ENCODE results near the gene GJB3.

GJB3 gene

GRCh38 chr1:34785875-34786470, 5.0 kb downstream of the GJB3 start:
- no peak overlapping the region for H2AFZ ChIP-seq (ENCODE audit: low read depth, low read length)
- no peak overlapping the region for H2AK5ac ChIP-seq (ENCODE audit: low read length, severe bottlenecking)
- no peak overlapping the region for H3K14ac ChIP-seq (ENCODE audit: low read length in 2 of 2)
- no peak overlapping the region for H2BK5ac ChIP-seq (ENCODE audit: low read depth, low read length, poor library complexity, severe bottlenecking)
- no peak overlapping the region for H2BK120ac ChIP-seq (ENCODE audit: low read depth, low read length)
- no peaks in the 10 kb centered on the region for H3K79me1 ChIP-seq (replicated peaks; ENCODE audit: low read length, poor library complexity, severe bottlenecking)
- no peak overlapping the region for H2BK12ac ChIP-seq (ENCODE audit: low read length in 2 of 2)
- no peak overlapping the region for H3K4me3 ChIP-seq (ENCODE audit: insufficient read depth in 1 of 2, low read depth in 1 of 2, low read length in 2 of 2)
- H3K27me3 ChIP-seq (ENCODE audit: control insufficient read depth in 1 of 2, insufficient read depth in 1 of 2, low read length in 2 of 2): peaks cover 20 to 74% of the 10 kb centered on the region in 2 experiments
- no peak overlapping the region for H3K18ac ChIP-seq (ENCODE audit: low read depth in 1 of 2, low read length in 2 of 2)
- H3K4me2 ChIP-seq (ENCODE audit: low read length, poor library complexity, severe bottlenecking): no peak overlapping the region
- no peak overlapping the region for H4K91ac ChIP-seq (ENCODE audit: low read length)
- peaks cover 5% of the 10 kb centered on the region for H3K9me3 ChIP-seq (ENCODE audit: control insufficient read depth, low read length)
- H3K4me1 ChIP-seq (ENCODE audit: control insufficient read depth, insufficient read depth, low read depth, low read length): peaks cover 8% of the 10 kb centered on the region
- H3K36me3 ChIP-seq (ENCODE audit: control insufficient read depth in 1 of 2, insufficient read depth in 2 of 2, low read depth in 1 of 2, low read length in 2 of 2): no peaks in the 10 kb centered on the region
- no peak overlapping the region for H3K9ac ChIP-seq (ENCODE audit: low read length)
- H4K8ac ChIP-seq (ENCODE audit: low read length): no peak overlapping the region
- H3K23ac ChIP-seq (ENCODE audit: low read length in 2 of 2): no peak overlapping the region
- no peak overlapping the region for H3K4ac ChIP-seq (ENCODE audit: low read depth in 1 of 2, low read length in 2 of 2)
- WGBS: 60% methylated on average over 3 of the region's 4 CpGs
- H2BK15ac ChIP-seq (ENCODE audit: low read depth, poor library complexity, severe bottlenecking): no peak overlapping the region
- H3K27ac ChIP-seq (ENCODE audit: low read length, poor library complexity, severe bottlenecking): no peak overlapping the region
- no peak for DNase-seq

DNA sequence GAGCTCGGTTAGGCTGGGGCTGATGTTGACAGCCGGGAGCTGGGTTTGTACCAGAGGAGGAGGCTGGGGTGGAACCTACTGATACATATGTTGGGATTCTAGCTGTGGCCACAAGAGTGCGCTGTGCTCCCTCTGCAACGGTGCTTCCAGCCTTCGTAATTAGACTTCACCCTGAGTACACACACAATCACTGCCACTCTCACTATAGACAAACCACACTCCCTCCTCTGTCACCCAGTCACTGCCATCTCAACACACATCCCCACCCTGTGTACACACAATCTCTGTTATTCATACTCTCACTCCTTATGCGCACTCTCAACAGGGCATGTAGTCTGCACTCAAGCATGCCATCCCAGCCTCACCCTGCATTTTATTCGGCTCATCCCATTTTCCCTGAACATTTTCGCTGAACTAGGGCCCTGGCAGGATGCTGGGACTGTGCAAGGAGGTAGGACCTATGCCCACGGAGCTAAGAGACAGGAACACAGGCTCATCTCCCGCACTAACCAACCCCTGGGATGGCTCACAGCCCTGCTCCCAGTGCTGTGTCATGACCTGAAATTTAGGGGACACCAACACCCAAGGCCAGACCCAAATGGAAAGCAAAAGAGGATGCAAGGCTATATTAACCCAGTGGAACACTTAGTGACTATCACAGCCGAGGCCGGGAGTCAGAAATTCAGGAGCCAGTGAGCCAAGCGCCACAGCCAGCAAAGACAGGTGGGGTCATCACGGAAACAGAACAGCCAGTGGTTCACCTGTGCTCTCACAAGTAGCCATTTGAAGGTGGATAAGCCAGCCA, 5.7 kb downstream of the GJB3 start:
- H2AFZ ChIP-seq (ENCODE audit: low read depth, low read length): no peak overlapping the region
- H2BK15ac ChIP-seq (ENCODE audit: low read depth, poor library complexity, severe bottlenecking): no peak overlapping the region
- 52% methylated on average over 14 of the region's 14 CpGs for WGBS
- peaks cover 18 to 76% of the 10 kb centered on the region in 2 experiments for H3K27me3 ChIP-seq (ENCODE audit: control insufficient read depth in 1 of 2, insufficient read depth in 1 of 2, low read length in 2 of 2)
- no peak overlapping the region for H3K4me3 ChIP-seq (ENCODE audit: insufficient read depth in 1 of 2, low read depth in 1 of 2, low read length in 2 of 2)
- H2BK5ac ChIP-seq (ENCODE audit: low read depth, low read length, poor library complexity, severe bottlenecking): no peak overlapping the region
- H4K91ac ChIP-seq (ENCODE audit: low read length): no peak overlapping the region
- no peaks in the 10 kb centered on the region for H3K79me1 ChIP-seq (replicated peaks; ENCODE audit: low read length, poor library complexity, severe bottlenecking)
- peak overlapping the region; percentile 7 for H4K8ac ChIP-seq (ENCODE audit: low read length)
- no peak overlapping the region for H2AK5ac ChIP-seq (ENCODE audit: low read length, severe bottlenecking)
- no peaks in the 10 kb centered on the region for H3K36me3 ChIP-seq (ENCODE audit: control insufficient read depth in 1 of 2, insufficient read depth in 2 of 2, low read depth in 1 of 2, low read length in 2 of 2)
- H3K4me1 ChIP-seq (ENCODE audit: control insufficient read depth, insufficient read depth, low read depth, low read length): peaks cover under 1% of the 10 kb centered on the region
- no peak overlapping the region for H3K18ac ChIP-seq (ENCODE audit: low read depth in 1 of 2, low read length in 2 of 2)
- H3K4ac ChIP-seq (ENCODE audit: low read depth in 1 of 2, low read length in 2 of 2): no peak overlapping the region
- peak; percentile 61 for DNase-seq
- no peak overlapping the region for H3K4me2 ChIP-seq (ENCODE audit: low read length, poor library complexity, severe bottlenecking)
- no peak overlapping the region for H2BK12ac ChIP-seq (ENCODE audit: low read length in 2 of 2)
- H3K14ac ChIP-seq (ENCODE audit: low read length in 2 of 2): no peak overlapping the region
- H3K9ac ChIP-seq (ENCODE audit: low read length): no peak overlapping the region
- no peak overlapping the region for H3K27ac ChIP-seq (ENCODE audit: low read length, poor library complexity, severe bottlenecking)
- H2BK120ac ChIP-seq (ENCODE audit: low read depth, low read length): no peak overlapping the region
- peaks cover 5% of the 10 kb centered on the region for H3K9me3 ChIP-seq (ENCODE audit: control insufficient read depth, low read length)
- H3K23ac ChIP-seq (ENCODE audit: low read length in 2 of 2): no peak overlapping the region

DNA sequence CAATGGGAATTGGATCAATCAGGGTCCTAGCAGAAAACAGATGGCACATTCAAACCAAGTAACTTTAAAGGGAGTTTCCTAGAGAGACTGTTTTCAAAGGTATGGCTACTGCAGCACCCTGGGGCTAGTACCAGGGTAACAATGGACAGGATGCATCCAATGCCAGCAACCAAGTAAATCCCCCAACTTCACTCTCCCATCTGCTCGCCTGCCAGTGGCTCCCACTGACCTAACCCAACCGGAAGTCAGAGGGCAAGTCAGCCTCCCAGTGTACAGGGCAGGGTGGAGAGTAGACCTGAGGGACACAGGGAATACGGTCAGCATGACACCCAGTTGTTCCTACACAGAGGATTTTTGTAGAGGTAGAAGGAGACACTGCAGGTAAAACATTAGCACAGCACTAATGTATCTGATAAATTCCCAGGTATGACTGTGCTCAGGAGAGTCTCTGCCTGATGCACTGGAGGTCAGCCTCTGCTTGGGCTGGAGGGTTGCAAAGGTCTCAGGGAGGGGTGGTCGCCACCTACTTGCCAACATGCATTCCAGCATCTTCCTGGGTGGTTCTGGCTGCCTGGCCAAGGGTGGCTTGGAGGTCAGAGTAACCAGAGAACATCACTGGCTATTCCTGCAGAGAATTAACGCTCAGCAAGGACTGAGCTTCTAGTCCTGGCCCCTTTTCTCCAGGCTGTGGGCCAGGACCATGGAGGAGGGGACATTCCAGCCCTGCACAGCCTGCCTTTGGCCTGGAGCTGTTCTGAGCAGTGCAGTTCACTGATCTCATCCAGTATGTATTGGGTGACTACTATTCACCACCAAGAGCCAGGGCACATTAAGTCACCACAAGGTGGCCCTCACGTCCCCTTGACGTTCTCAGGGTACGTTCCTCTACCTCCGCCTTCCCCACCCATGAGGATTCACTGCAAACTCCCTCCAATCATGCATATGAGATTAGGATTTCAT, 6.7 kb downstream of the GJB3 start:
- no peak overlapping the region for H3K23ac ChIP-seq (ENCODE audit: low read length in 2 of 2)
- no peak overlapping the region for H4K8ac ChIP-seq (ENCODE audit: low read length)
- peaks cover 17 to 76% of the 10 kb centered on the region in 2 experiments for H3K27me3 ChIP-seq (ENCODE audit: control insufficient read depth in 1 of 2, insufficient read depth in 1 of 2, low read length in 2 of 2)
- no peak overlapping the region for H3K4me3 ChIP-seq (ENCODE audit: insufficient read depth in 1 of 2, low read depth in 1 of 2, low read length in 2 of 2)
- no peak overlapping the region for H3K18ac ChIP-seq (ENCODE audit: low read depth in 1 of 2, low read length in 2 of 2)
- no peaks in the 10 kb centered on the region for H3K36me3 ChIP-seq (ENCODE audit: control insufficient read depth in 1 of 2, insufficient read depth in 2 of 2, low read depth in 1 of 2, low read length in 2 of 2)
- no peaks in the 10 kb centered on the region for H3K4me1 ChIP-seq (ENCODE audit: control insufficient read depth, insufficient read depth, low read depth, low read length)
- no peak overlapping the region for H4K91ac ChIP-seq (ENCODE audit: low read length)
- no peak for DNase-seq
- no peak overlapping the region for H3K4me2 ChIP-seq (ENCODE audit: low read length, poor library complexity, severe bottlenecking)
- no peak overlapping the region for H2BK15ac ChIP-seq (ENCODE audit: low read depth, poor library complexity, severe bottlenecking)
- H2AK5ac ChIP-seq (ENCODE audit: low read length, severe bottlenecking): no peak overlapping the region
- H2BK120ac ChIP-seq (ENCODE audit: low read depth, low read length): no peak overlapping the region
- H3K9me3 ChIP-seq (ENCODE audit: control insufficient read depth, low read length): peaks cover 5% of the 10 kb centered on the region
- no peak overlapping the region for H2BK12ac ChIP-seq (ENCODE audit: low read length in 2 of 2)
- no peaks in the 10 kb centered on the region for H3K79me1 ChIP-seq (replicated peaks; ENCODE audit: low read length, poor library complexity, severe bottlenecking)
- H2BK5ac ChIP-seq (ENCODE audit: low read depth, low read length, poor library complexity, severe bottlenecking): no peak overlapping the region
- H3K27ac ChIP-seq (ENCODE audit: low read length, poor library complexity, severe bottlenecking): no peak overlapping the region
- 37% methylated on average over 9 of the region's 9 CpGs for WGBS
- no peak overlapping the region for H3K4ac ChIP-seq (ENCODE audit: low read depth in 1 of 2, low read length in 2 of 2)
- no peak overlapping the region for H2AFZ ChIP-seq (ENCODE audit: low read depth, low read length)
- H3K9ac ChIP-seq (ENCODE audit: low read length): no peak overlapping the region
- no peak overlapping the region for H3K14ac ChIP-seq (ENCODE audit: low read length in 2 of 2)

DNA sequence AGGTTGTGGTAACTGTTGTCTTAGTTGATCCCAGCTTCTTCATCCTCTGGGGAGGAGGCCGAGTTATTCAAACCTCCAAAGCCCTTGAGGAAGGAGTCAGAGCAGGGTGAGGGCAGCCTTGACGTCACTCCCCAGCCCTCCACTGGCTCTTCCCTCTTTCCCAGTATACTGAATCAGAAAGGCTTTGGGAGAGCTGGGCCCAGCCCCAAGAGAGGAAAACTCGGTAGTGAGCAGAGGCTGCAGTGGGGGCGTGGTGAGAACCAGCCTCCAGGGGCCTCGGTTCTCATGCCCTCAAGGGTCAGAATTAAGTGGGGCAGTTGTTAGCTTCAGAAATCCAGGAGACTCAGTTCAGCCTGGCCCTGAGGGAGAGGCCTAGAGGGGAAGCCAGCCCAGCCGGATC, 10.0 kb downstream of the GJB3 start:
- Histone ChIP-seq H2AFZ (ENCODE audit: low read depth, low read length) (no peak overlapping the region), H3K18ac (ENCODE audit: low read depth in 1 of 2, low read length in 2 of 2) (no peak overlapping the region), H3K4me3 (ENCODE audit: insufficient read depth in 1 of 2, low read depth in 1 of 2, low read length in 2 of 2) (no peak overlapping the region), H2AK5ac (ENCODE audit: low read length, severe bottlenecking) (no peak overlapping the region), H2BK15ac (ENCODE audit: low read depth, poor library complexity, severe bottlenecking) (no peak overlapping the region), H2BK5ac (ENCODE audit: low read depth, low read length, poor library complexity, severe bottlenecking) (no peak overlapping the region), H3K23ac (ENCODE audit: low read length in 2 of 2) (no peak overlapping the region), H3K9me3 (ENCODE audit: control insufficient read depth, low read length) (peaks cover 5% of the 10 kb centered on the region), H4K91ac (ENCODE audit: low read length) (no peak overlapping the region), H4K8ac (ENCODE audit: low read length) (no peak overlapping the region), H3K4ac (ENCODE audit: low read depth in 1 of 2, low read length in 2 of 2) (no peak overlapping the region), H3K4me1 (ENCODE audit: control insufficient read depth, insufficient read depth, low read depth, low read length) (no peaks in the 10 kb centered on the region), H3K4me2 (ENCODE audit: low read length, poor library complexity, severe bottlenecking) (no peak overlapping the region), H3K27me3 (ENCODE audit: control insufficient read depth in 1 of 2, insufficient read depth in 1 of 2, low read length in 2 of 2) (peaks cover 23 to 66% of the 10 kb centered on the region in 2 experiments), H2BK120ac (ENCODE audit: low read depth, low read length) (no peak overlapping the region), H3K27ac (ENCODE audit: low read length, poor library complexity, severe bottlenecking) (no peak overlapping the region), H3K9ac (ENCODE audit: low read length) (no peak overlapping the region), H3K79me1 (replicated peaks; ENCODE audit: low read length, poor library complexity, severe bottlenecking) (no peaks in the 10 kb centered on the region), H2BK12ac (ENCODE audit: low read length in 2 of 2) (no peak overlapping the region), H3K14ac (ENCODE audit: low read length in 2 of 2) (no peak overlapping the region), H3K36me3 (ENCODE audit: control insufficient read depth in 1 of 2, insufficient read depth in 2 of 2, low read depth in 1 of 2, low read length in 2 of 2) (peaks cover 0 to 2% of the 10 kb centered on the region in 2 experiments)
- DNase-seq: no peak
- 73% methylated on average over 5 of the region's 6 CpGs for WGBS

All from mesenchymal stem cell (in vitro differentiated cells and primary cell).